GM19099 (cell line): Measurements from ENCODE around the gene YARS1.

ENCODE experiments used
- POLR2A ChIP-seq: IDR thresholded peaks from 3 replicates; pipeline ENCODE4 v1.6.1; 2011; ENCODE audit warnings: low read depth; ENCODE audit not compliant: insufficient read length; ENCODE audit errors: extremely low read depth

YARS1 gene

DNA sequence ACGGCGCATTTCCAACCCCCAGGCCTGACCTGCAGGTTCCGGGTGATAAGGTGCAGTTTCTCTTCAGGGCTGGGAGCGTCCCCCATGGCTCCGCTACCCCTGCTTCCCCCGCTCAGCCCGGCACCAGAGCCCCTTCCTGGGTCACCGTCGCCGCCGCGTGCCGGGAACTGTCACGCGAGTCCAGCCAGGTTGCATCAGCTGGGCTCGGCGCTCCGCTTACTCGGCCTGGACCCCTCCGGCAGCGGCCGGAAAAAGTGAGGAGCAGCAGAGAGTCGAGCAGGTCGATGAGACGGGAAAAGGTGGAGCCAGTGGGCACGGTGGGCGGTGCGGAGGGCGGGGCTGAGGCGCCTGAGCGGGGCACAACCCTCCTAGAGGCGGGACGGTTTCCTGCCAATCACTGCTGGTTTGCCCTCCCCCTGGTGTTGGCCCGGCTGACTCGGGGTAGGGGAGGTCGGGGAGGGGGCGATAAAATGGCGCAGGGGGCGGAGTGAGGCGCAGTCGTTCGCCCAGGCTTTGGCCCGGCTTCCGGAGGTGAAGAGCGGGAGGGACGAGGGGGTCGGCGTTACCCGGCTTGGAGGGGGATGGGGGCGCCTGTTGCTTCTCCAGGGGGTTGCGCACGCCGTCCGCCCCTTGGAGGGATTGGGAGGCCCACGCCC lies at the start of gene YARS1, which contains the start of gene S100PBP:
Gene YARS1 (minus strand): TSS at position 200 of the 656 bp plus-strand sequence. CDS start 114 bp downstream, at position 86.
Gene S100PBP (plus strand): TSS at position 495 of the 656 bp plus-strand sequence. CDS start 8,447 bp downstream, outside the sequence.
- TF ChIP-seq POLR2A: peak; percentile 76

GRCh38 chr1:32865639-32866405 lies 48.7 kb upstream of the YARS1 start:
- no peak for TF ChIP-seq POLR2A

GRCh38 chr1:32864375-32865019 lies 47.3 kb upstream of the YARS1 start:
- no peak for TF ChIP-seq POLR2A

GRCh38 chr1:32863881-32864245 lies 46.7 kb upstream of the YARS1 start:
- TF ChIP-seq POLR2A: no peak

DNA sequence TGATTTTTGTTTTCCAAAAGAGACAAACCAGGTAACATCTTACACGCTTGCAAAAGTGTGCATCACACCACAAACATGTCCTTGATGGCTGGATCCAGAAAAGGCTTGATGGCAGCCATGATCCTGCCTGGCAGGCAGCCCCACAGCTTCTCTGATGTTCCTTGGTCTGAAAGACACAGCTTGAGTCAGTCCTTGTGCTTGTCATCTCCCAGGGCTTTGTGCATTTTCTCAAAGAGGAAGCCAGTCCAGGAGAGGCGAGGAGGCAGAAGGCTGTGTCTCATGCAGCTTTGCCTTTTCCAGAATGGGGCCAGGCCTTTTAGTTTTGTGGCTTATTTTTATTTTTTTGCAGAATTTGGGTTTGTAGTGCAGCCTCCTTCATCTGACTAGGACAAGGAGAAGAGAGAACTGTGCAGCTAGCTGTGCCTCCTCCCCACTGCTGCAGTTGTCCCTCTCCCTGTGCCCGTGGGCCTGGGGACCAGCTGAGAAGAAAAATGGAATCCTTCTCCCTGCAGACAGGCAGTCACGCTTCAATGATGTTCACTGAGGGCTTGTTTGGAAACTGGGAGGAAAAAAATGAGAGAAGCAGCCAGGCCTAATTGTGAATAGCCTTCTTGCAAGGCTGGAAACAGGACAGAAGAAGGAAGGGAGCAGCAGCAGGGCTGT lies 46.2 kb upstream of the YARS1 start:
- TF ChIP-seq POLR2A: no peak

GRCh38 chr1:32861904-32862695 lies 44.9 kb upstream of the YARS1 start:
- no peak for TF ChIP-seq POLR2A

DNA sequence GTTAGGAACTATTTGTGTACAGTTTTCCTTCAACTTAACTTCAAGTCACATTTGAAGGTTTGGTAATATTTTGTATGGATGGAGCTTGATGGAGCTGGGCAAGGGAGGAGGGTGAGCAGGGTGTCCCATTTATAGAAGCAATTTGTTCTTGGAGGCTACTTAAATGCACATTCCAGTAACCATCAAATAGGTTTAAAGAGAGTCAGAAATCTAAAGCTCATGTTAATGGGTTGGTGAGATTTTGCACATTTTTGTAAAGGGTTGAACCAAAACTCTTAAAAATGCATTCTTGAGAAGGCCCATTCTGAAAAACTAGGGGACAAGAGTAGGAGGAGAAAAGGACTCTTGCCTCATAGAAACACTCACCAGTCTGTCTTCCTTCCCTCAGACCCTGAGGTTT lies 43.4 kb upstream of the YARS1 start:
- no peak for TF ChIP-seq POLR2A

DNA sequence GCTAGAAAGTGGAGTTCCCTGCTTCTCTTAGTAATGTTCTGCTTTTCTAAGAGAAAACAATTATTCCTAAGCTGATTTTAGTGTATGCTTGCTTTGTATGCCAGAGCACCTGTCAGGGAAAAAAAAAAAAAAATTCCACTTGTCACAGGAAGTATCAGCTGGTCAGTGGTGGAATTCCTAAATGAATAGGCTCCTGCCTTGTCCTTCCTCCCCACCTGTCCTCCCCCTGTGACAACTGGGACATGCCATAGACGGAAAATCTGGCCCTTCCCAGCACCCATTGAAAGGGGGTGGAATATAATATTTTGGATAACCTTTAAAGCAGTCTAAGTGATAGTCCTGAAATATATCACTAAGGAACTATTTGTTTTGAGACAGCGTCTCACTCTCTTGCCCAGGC lies 42.8 kb upstream of the YARS1 start:
- TF ChIP-seq POLR2A: no peak

- TF ChIP-seq POLR2A: no peak
Measured at GRCh38 chr1:32858791-32859190, 41.6 kb upstream of the YARS1 start.

GRCh38 chr1:32858136-32858535 lies 41.0 kb upstream of the YARS1 start:
- TF ChIP-seq POLR2A: no peak

GRCh38 chr1:32855861-32856617 lies 38.9 kb upstream of the YARS1 start:
- TF ChIP-seq POLR2A: no peak

DNA sequence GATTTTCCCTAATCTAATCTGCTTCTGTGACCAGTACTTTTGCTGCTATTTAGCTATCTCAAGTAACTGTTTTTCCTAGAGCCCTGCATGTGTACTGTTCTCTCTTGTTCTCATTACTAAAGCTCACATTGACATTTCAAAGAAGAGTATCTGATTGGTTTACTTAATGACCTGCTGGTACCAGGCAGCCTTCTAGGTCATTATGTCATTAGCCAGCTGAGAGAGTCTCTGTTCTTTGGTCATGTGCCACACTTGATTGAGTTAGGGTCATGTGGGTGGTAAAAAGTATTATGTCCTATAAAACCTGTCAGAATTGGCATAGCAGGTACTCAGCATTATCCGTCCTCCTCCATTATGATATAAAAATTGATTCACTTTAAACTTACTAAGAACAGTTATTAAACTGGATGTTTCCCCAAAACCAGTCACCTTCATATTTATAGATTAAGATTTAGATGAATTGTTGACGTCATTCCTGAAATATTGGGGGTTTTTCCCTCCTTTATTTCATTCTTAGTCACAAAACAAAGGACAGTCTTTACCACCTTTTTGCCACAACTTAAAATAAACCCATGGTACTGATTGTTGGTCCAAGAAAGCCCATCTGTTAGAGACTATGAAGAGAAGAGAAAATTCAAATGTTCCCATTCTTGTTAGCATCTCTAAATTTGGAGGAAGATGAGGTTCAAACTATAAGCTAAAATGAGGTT lies 31.4 kb upstream of the YARS1 start:
- no peak for TF ChIP-seq POLR2A

- TF ChIP-seq POLR2A: no peak
Measured at GRCh38 chr1:32831878-32832277, 14.7 kb upstream of the YARS1 start.
